ENCODE results near the gene CEMP1. TPM values are rescaled to one million over a fixed set of nuclear protein-coding genes. Genes with fewer than 3 reads are reported as not detected.

CEMP1 gene, protein sequence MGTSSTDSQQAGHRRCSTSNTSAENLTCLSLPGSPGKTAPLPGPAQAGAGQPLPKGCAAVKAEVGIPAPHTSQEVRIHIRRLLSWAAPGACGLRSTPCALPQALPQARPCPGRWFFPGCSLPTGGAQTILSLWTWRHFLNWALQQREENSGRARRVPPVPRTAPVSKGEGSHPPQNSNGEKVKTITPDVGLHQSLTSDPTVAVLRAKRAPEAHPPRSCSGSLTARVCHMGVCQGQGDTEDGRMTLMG
- not detected in 2 replicates for total RNA-seq

DNA sequence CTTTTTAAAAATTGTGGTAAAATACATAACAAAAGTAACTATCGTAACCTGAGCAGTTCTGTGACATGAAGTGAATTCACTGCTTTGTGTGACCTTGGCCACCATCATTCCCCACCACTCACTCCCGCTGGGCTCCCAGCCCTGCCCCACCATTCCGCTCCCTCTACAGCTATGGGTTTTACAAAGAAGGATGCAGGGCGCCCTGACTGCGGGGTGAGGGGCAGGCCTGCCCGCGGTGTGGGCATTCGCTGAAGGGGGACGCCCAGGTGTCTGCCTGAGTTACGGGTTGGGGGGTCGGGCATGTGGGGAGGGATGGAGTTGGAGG, at the start of gene CEMP1:
CEMP1 (minus strand) TSS at position 38 of the 325 bp plus-strand sequence. CDS start 335 bp downstream, outside the sequence.

DNA sequence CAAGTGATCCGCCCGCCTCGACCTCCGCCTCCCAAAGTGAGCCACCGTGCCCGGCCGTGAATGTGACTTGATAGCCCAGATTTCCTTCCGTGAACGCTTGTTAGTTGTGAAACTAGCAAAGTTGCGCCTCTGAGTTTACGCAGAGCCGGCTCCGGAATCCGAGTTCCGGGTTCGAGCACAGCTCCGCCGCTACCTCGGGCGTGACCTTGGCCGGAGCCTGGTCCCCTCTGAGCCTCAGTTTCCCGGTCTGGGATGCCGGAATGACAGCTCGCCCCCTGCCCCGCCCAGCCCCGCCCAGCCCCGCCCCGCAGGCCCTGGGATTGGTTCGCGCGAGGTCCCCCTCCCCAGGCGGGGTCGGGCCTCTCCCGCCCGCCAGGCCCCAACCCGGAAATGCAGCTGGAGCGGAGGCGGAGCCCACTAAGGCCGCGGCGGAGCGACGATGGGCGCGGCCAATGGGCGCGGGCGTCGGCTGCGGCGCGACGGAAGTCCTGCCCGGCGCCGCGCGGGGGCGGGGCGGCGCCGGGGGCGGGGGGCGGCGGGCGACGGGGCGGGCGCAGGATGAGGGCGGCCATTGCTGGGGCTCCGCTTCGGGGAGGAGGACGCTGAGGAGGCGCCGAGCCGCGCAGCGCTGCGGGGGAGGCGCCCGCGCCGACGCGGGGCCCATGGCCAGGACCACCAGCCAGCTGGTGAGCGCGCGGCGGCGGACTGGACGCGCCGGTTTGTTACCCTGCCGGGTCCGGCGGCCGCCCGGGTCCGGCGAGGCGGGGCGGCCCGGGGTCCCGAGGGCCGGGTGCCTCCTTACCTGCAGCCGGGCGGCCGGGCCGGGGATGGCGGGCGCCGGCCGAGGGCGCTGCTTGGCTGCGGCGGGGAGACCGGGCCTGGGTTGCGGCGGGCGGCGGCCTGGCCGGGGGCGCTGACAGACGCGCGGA, 6.5 kb upstream of the CEMP1 start, which contains the start of gene PDPK1:
PDPK1 (plus strand) TSS at position 571 of the 929 bp plus-strand sequence; CDS start at position 663, 92 bp downstream.

DNA sequence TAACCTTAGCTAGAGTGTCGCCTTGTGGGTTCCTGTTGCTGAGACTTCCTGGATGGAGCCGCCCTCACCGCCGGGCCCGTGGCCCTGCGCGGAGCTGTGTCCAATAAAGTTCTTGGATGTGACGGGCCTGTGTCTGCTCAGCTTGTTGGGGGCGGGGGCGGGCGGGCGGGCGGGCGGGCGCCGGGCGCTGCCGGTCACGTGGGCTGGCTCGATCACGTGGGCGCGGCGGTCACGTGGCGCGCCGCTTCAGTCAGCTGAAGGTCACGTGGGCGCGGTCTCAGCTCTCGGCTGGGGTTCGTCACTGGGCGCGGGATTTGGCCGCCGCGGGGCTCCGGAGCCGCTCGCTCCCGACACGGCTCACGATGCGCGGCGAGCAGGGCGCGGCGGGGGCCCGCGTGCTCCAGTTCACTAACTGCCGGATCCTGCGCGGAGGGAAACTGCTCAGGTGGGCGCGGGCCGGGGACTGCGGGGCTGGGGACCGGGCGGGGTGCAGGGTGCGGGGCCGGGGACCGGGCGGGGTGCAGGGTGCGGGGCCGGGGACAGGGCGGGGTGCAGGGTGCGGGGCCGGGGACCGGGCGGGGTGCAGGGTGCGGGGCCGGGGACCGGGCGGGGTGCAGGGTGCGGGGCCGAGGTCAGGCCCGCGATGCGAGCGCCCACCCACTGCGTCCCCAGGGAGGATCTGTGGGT, 11.0 kb downstream of the CEMP1 start, which contains the start of gene AMDHD2:
AMDHD2 (plus strand) TSS at position 275 of the 687 bp plus-strand sequence; CDS start at position 363, 88 bp downstream.

DNA sequence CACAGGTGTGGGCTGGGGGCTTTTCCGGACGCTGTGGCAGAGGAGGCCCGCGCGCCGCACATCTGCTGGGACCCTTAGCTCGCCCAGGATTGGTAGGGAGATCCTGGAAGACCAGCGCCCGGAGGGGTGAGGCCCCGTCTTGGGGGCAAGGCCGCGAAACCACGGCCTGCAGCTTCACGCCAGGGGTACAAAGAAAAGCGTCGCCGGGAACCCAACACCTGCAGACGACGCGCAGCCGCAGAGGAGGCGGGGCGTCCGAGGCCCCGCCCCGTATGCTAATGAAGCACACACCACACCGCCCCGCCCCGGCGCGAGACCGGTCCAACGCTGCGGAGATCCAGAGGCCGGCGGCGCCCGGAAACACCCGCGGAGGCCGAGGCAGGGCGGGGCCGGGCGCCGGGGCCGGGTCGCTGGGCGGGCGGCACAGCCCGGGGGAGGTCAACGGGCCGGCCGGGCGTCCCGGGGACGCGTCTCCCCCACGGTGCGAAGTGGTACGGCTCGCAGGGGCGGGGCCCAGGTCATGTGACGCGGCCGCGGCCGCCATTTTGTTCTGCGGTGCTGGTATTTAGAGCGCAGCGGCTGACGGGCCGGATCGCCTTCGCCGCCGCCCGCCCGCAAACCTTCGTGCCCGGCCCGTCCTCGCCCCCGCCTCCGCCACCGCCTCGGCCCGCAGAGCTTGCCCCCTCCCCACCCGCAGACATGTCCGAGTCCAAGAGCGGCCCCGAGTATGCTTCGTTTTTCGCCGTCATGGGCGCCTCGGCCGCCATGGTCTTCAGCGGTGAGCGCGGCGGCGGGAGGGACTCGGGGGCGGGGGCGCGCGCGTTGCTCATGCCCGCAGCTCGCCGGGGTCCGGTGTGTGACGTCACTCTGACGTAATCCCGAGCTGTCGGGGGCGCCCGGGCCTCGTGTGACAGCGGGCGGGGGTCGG, 17.5 kb downstream of the CEMP1 start, which contains the start of gene ATP6V0C:
ATP6V0C (plus strand) TSS at position 548 of the 928 bp plus-strand sequence; CDS start at position 700, 152 bp downstream.

Small RNA genes lying within 50 kb of the gene (small RNA-seq; reads per million reads assigned to genes)
- gene AC093525.1: not detected
- gene MIR3178: not detected

Other genes with a start within 250 kb of the CEMP1 start
- 24.3 and 31.2 TPM in 2 replicates for gene ABCA3, start 190.7 kb downstream of the CEMP1 start, total RNA-seq
- 41.5 and 70.0 TPM in 2 replicates for gene CCNF, start 102.0 kb downstream of the CEMP1 start, total RNA-seq
- 7.7 and 11.6 TPM in 2 replicates for gene TEDC2, start 71.3 kb downstream of the CEMP1 start, total RNA-seq
- gene NTN3, start 60.1 kb downstream of the CEMP1 start, total RNA-seq: not detected in 2 replicates
- 15.3 and 16.7 TPM in 2 replicates for gene TBC1D24, start 56.3 kb downstream of the CEMP1 start, total RNA-seq
- gene ATP6V0C, start 17.5 kb downstream of the CEMP1 start, total RNA-seq: 34.8 and 55.0 TPM in 2 replicates
- 24.3 and 30.5 TPM in 2 replicates for gene AMDHD2, start 11.0 kb downstream of the CEMP1 start, total RNA-seq
- 27.4 and 29.2 TPM in 2 replicates for gene PDPK1, start 6.6 kb upstream of the CEMP1 start, total RNA-seq
- gene KCTD5, start 151.1 kb upstream of the CEMP1 start, total RNA-seq: 25.2 and 27.1 TPM in 2 replicates
- 0.22 and 0.53 TPM in 2 replicates for gene PRSS27, start 188.8 kb upstream of the CEMP1 start, total RNA-seq
- 153 and 155 TPM in 2 replicates for gene SRRM2, start 221.2 kb upstream of the CEMP1 start, total RNA-seq
- 129 and 133 TPM in 2 replicates for gene ELOB, start 245.9 kb upstream of the CEMP1 start, total RNA-seq

All from thoracic aorta endothelial cell (primary cell).